IPS-NIHi11 (cell line): ENCODE data around the gene WSB2.
"Not testable (repeated sequence)": the region's sequence is repeated elsewhere in the genome, so short reads cannot be mapped to it uniquely, and the experiment has no call there.

Experiments used
- DNase-seq: peaks from one replicate; pipeline ENCODE4 v3.0.0; 2012; ENCODE audit warnings: mixed read lengths, low spot score

WSB2 gene

DNA sequence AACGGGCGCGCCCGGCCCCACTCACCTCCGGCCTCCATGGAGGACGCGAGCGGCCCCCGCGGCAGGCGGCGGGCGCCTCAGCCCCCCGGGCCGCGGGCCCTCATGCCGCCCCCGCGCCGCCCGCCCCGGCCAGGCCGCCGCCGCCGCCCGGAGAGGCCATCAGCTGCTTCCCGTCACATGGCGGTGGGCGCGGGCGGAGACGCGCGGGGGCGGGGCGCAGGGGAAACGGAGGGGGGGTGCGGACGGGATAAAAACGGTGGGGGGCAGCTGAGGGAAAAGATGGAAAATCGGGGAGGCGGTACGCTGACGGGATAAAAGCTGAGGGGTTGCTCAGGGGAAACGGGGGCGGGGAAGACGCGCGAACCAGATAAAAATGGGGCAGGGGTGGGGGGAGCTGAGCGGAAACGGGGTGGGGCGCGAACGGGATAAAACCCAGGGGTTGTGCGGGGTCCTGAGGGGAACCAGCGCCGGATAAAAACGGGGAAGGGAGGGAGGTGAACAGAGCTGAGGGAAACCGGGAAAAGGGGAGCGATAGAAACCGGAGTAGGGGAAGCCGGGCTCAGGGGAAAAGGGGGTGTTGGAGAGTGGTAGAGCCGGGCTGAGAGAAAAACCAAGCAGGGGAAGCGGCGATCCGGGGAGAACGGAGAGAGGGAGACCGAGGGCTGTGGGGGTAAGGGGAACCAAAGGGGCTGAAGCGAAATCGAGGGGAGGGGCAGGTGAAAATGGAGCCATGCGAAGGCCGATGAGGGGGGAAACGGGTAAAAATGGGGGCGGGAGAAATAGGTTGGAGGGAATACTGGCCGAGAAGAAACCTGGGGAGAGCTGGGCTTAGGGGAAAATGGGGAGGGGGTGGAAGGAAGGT lies at the start of gene WSB2:
WSB2 (minus strand) TSS at position 169 of the 862 bp plus-strand sequence; CDS start at position 38, 131 bp downstream.
- DNase-seq, result peak; percentile 82

DNA sequence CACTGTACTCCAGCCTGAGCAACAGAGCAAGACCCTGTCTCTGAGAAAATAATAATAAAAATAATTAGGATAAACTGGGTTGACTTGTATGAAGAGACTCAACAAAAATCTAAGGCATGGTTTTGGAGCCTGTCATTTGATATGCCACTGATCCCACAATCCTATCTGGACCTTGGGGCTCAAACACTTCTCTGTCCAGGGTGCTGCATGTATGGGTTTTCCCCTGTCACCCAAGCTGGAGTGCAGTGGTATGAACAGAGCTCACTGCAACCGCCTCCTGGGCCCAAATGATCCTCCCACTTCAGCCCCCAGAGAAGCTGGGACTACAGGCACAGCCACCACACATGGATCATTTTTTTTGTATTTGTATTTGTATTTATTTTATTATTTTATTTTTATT lies 48.1 kb upstream of the WSB2 start:
- DNase-seq, result no peak

DNA sequence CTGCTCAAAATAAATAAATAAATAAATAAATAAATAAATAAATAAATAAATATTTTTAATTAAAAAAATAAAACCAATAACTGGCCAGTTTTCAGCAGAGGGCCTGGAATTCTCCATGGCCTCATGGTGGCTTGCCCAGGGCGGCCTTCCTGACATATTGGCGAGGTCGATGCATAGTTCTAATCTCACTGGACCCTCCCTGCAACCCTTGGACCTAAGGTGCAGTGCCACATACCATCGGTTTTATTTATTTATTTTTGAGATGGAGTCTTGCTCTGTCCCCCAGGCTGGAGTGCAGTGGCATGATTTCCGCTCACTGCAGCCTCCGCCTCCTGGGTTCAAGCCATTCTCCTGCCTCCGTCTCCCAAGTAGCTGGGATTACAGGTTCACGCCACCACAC lies 46.7 kb upstream of the WSB2 start:
- DNase-seq, result no peak

DNA sequence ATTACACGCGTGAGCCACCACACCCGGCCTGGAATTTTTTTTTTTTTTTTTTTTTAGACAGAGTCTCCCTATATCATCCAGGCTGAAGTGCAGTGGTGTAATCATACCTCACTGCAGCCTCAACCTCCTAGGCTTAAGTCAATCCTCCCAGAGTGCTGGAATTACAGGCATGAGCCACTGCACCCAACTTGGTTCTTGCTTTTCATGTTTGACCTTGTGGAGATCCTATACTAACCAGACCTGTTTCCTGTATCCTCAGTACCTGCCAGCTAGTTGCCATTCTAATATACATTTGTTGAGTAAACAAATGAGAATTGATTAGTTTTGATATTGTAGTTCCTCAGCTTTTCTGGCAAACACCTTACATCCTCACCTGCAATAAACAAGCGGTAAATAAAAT lies 46.0 kb upstream of the WSB2 start:
- no peak for DNase-seq

DNA sequence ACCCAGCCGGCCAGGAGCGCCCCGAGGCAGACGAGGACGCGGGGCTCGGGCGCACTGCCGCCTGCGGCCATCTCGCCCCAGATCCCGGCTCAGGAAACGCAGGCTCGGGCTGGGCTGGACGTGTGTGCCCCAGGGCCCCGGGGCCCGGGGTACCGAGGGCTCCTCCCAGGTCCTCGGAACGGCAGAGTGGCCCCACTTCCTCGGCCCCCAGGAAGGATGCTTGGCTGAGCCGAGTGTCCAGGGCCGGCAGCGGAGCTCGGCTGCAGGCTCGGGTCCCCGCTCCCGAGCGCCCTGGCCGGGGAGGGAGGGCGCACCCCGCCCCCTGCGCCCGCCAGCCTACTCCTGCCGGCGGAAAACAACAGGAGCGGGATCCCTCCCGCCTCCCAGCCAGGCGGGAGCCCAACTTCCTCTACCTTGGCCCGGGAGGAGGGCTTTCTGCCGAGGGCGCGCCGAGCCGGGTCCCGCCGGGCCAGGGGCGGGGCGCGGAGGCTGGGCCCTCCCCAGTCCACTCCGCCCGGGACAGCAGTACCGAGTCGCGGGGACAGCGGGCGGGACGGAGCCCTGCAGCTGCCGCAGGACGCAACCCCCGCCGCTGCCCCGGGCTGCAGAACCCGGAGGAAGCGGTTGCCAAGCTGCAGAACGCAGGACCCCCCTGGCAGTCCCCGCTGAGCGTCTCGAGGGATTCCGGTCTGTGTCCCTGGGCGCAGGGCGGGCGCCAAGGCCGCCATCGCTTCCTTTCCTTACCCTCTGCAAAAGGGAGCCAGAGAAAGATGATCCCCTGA lies 42.8 kb upstream of the WSB2 start, which contains the start of gene VSIG10:
VSIG10 (minus strand) TSS at position 411 of the 782 bp plus-strand sequence; CDS start at position 71, 340 bp downstream.
- DNase-seq, result peak; percentile 90

DNA sequence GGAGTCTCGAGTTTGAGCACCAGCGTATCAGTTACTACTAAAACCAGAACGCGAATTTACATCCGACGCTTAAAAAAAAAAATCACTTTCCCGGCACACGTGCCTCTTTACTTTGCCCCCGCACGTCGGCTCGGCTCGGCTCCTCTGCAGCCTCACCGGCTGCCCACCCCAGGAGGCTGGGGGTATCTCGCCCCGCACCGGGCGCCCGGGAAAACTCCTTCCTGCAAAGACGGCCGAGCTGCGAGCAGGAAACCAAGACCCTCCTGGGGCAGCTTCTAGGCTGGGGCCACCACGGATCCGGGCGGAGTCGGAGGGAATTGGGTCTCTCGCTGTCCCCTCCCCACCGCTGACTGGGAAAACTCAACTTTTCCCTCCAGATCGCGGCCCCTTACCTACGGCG lies 42.2 kb upstream of the WSB2 start:
- DNase-seq, result no peak

DNA sequence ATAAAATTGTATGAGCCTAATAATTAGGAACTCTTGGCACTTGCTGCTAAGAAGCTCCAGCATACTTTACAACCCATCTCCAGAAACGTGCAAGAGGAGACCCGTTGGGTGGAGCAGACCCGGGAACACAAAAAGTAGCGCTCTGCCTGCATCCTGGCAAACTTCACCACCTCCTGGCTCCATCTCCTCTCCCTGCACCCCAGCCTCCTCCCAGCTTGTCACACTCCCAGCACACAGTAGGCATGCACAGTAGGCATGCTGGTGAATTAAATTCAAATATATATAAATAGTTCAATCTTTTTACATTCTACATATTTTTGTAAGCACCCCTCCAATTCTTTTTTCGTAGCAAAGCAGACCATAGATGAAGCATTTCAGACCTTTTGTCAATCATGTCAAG lies 41.6 kb upstream of the WSB2 start:
- no peak for DNase-seq

DNA sequence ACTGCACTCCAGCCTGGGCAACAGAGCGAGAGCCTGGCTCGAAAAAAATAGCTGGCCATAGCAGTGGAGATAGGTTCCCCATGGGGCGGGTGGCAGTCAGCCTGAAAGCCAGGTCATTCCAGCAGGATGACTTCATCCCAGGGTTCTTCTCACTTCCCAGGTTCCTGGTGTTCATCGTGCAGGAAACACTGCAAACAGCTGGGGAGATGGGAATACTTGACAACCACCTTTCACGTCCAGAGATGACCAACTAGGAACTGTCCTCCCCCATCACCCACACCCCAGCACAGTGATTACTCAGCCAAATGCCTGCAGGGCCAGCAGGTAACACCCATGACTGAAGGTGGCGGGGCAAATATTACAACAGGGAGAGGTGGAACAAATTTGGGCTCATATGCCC lies 41.1 kb upstream of the WSB2 start:
- peak; percentile 32 for DNase-seq

DNA sequence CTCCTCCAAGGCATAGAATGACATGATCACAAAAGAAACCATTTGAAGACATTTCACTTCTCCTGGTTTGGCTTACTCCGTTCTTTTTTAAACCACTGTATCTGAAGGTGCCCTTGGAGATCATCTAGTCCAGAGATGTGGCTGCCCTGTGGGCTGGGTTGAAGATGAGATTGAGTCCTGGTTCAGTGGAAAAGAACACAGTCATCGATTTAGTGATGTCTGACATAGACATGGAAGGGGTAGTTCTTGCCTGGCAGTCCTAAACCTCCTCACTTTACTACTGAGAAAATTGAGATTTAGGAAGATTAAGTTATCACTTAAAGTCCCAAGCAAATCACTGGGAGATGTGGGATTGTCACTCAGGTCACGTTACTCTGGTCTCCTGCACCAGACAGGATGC lies 40.1 kb upstream of the WSB2 start:
- no peak for DNase-seq

DNA sequence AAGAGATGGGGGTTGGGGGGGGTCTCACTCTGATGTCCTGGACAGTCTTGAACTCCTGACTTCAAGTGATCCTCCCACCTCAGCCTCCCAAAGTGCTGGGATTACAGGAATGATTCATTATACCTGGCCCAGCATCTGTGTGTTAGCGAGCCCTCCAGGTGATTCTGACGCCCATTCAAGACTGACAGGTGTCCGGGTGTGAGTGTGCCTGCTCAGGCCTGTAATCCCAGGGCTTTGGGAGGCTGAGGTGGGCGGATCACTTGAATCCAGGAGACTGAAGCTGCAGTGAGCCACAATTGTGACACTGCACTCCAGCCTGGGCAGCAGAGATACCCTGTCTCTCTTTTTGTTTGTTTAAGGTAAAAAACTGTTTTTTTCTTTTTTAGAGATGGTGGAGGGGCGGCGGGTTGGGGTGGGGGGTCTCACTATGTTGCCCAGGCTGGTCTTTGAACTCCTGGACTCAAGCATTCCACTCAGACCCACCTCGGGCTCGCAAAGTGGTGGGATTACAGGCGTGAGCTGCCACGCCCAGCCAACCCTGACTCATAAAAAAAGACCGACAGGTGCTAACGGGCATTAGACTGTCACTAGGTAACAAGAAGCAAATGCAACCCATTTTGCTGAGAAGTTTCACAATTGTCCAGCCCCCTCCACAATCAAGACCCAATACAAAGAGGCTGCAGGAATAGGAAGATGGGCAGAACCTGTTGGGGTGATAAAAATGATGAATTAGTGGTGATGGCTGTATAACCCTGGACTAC lies 38.1 kb upstream of the WSB2 start:
- no peak for DNase-seq

DNA sequence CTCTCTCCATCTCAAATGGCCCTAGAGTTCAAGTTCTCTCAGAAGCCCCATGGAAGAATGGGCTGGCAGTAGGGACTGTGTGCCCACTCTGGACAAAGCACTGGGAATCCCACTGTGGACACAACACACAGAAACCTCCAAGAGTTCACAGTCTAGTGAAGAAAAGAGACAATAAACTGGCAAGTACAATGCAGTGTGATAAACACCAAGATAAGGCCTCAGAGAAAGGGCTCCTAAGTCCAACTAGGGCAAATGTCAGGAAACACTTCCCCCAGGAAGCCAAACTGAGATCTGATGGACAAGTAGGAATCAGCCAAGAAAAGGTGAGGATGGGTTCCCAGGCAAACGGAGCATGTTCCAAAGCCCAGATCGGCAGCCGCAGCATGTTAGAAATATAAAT lies 37.4 kb upstream of the WSB2 start:
- DNase-seq, result no peak

DNA sequence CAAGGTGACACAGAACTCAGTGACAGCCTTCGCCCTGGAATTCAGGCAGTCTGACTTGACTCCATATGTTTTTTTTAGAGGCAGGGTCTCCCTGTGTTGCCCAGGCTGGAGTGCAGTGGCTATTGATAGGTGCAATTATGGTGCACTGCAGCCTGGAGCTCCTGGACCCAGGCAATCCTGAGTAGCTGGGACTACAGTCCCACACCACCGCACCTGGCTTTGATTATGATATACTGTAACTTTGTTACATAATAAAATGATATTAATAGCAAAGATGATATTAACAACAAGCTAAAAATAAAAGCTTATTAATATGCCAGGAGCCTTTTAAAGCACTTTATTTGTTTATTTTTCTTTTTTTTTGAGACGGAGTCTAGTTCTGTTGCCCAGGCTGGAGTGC lies 33.1 kb upstream of the WSB2 start:
- no peak for DNase-seq

DNA sequence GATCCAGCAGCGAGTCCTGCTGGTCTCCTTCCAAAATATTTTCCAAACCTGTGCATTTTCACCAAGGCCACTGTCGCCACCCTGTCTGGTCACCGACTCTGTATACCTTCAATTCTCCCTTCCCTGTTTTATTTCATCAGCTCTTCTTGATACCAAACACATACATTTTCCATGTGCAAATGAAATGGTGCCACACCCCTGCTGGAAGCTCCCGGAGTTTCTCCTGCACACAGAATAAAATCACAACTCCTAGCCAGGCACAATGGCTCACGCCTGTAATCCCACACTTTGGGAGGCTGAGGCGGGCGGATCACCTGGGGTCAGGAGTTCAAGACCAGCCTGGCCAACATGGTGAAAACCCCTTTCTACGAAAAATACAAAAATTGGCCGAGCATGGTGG lies 28.8 kb upstream of the WSB2 start:
- no peak for DNase-seq

DNA sequence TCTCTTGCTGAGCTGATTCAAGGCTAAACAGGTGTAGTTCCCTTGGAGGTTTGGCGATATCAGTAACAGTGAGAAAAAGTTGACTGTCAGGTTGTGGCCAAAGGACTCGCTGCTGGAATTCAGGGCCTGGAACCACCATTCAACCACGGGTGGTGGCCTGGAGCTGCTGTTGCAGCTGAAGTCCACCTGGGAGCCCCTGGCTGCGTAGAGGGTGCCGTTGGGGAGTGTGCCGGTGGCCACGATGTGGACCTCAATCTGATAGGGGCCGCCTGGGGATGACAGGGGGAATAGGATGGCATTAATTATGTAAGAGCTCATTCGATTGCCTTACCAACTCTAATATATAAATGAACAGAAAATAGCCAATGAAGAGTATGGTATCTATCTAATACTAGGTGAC lies 21.2 kb upstream of the WSB2 start:
- no peak for DNase-seq

DNA sequence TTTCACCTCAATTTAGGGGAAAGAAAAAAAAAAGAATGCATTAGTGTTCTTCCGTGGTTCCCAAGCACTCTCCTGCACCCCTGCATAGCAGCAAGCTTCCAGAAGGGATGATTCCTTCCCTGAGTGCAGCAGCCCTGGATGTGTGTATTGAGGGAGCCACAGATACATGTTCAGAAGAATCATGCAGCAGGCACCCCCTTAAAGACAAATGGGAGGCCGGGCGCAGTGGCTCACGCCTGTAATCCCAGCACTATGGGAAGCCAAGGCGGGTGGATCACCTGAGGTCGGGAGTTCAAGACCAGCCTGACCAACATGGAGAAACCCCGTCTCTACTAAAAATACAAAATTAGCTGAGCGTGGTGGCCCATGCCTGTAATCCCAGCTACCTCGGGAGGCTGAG lies 20.5 kb upstream of the WSB2 start:
- not testable (repeated sequence) for DNase-seq

DNA sequence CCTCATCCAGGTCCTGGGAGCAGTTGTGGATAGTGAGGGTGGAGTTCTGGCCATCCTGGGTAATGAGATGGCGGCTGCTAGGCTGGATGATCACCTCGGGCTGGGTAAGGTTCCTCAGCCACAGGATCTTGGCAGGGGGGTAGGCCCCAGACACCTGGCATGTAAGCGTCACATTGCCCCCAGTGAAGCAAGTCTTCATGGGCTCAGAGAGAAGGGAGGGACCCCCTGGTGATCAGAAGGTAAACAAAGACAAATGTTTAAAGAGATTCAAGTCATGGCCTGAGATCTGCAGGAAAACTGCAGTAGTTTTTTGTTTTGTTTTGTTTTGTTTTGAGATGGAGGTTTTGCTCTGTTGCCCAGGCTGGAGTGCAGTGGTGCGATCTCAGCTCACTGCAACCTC lies 12.8 kb upstream of the WSB2 start:
- no peak for DNase-seq

DNA sequence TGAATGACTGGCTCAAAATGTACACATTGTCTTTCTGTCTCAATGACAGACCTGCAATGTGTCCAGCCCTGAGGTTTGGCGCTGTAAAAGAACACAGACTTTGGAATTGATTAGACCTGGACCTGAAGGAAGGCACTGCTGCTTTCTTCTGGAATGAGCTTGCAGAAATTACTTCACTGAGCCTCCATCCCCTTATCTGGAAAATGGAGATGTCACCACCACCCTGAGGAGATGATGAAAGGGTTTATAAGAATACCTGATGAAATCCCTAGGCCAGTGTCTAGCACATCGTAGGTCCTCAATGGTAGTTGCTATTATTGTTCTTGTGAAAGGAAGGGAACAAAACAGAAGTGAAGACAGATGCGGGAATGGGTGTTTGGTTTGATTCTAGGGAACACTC lies 9.7 kb upstream of the WSB2 start:
- DNase-seq, result no peak

DNA sequence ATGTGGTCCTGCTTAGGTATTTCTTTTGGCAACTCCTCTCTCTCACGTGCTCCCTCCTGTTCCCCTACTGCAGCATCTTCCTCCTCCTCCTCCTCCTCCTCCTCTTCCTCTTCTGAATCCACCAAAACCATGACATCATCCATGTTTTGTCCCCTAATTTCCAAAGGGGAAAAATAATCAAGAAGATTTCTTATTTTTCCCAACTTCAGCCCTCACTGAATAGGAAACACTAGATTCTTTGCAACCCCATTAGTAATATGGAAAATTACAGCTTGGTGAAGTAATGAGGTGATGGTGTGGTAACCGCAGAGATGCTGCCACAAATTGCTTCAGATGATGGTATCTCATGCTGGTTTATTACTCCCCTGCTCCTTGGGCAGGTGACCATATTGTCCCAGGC lies 7.5 kb upstream of the WSB2 start:
- DNase-seq, result no peak

DNA sequence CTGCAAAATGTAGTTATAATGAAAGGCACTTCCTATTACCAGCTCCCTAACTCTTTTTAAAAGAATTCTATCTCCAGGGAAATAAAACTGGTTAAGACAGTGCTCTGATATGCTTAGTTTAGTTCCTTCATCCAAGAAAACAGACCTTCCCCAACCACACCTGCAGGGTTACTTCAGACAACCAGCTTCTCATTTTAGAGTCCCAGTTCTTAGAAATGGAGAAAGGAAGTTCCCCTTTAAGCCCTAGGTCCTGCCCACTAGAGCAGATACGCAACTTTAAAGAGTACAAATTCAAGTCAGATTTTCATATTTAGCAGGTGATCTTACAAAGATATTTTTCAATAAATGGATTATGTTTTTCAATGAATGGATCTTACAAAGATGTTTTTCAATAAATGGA lies 4.4 kb upstream of the WSB2 start:
- DNase-seq, result no peak

DNA sequence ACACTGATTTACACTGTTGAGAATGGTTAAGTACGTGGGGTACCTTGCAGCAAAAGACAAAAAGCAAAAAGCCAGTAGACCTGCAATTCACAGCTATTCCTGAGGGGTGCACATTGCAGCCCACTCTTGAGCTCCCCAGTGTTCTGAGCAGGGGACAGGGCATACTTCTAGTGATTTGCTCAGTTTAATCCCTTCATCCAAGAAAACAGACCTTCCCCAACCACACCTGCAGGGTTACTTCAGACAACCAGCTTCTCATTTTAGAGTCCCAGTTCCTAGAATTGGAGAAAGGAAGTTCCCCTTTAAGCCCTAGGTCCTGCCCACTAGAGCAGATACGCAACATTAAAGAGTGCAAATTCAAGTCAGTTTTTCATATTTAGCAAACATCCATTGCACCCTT lies 3.6 kb upstream of the WSB2 start:
- DNase-seq, result peak; percentile 46

DNA sequence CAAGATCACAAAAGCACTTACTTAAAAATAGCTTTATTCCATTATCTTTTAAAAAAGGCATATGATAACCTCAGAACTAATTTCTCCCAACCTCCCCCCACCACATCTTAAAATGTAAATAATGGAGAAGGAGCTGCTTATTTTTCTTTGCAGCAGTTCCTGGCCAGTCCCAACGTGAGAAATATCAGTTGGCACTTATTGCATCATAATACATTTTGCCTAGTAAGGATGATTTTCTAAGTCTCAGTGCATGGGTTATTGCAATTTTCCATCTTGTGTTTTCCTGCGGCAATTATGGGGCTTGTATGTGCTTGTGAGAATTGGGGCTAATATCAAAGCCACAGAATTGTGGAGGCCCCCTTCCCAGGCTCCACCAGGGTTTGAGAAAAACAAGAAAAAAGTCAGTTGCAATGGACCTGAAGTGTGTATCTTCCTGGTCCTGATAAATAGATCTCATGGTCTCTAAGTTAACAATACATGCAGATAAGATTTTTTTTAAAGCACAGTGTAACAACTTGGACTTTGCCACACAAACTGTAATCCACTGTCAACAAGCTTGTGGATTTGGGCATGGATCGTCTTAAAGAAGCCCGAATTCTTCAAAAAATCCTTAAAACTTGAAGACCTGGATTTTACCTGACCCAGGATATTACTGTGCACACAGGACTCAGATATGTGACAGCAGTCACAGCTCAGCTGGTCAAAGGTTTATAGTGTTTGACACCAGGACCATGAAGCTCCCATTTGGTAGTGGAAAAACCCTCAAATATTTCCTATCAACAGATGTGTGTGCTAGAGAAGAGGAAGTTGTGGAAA lies 2.8 kb upstream of the WSB2 start:
- DNase-seq, result no peak
